Left lobe of liver (tissue), 2 donors: ENCODE measurements around the gene C3AR1. TPM values are rescaled to one million over a fixed set of nuclear protein-coding genes. Genes with fewer than 3 reads are reported as not detected.
A peak's percentile ranks its signal among the peaks of the same experiment; 100 is the strongest.

Experiments used
- ATAC-seq: fragments of 200-7000 bp; cut with Tn5 transposase; one replicate; pipeline ENCODE4 v1.9.1; 2020; ENCODE audit warnings: mild to moderate bottlenecking, moderate library complexity
- DNase-seq: peaks from one replicate; pipeline ENCODE4 v3.0.0-alpha.2; 2020; ENCODE audit warnings: low spot score
- total RNA-seq: library from RNA; stranded (reverse); gene quantifications from one replicate; pipeline ENCODE4 v1.2.1, GENCODE V29; 2021
- donor health status: DM: no; HTN: no; CAD: no; lungs with moderate emphysema.
- donor health status: DM: no; HTN: yes; CAD: no.

Gene C3AR1
- total RNA-seq, 1 donor from 2014 or later: 2.3 TPM

- ATAC-seq (no peak), DNase-seq (no peak)
These were observed 7.7 kb downstream of the C3AR1 start for GRCh38 chr12:8058506-8058905.

DNA sequence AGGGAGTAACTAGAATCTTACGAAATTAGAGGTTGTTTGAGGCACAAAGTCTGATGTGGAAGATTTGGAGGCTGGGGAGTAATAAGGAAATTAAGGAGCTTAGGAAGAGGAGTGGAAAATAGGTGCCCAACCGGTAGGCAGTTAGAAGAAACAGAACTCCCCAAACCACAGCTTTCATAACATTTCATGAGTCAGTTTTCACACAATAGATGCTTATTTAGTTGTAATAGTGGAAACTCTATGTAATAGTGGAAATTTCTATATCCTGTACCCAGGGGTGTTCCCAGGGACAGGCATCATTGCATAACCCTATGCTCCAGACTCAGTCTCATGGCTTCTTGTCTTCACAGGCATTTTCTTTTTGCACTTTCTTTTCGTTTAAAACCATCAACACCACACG, 8.3 kb downstream of the C3AR1 start:
- ATAC-seq: no peak
- DNase-seq: no peak

DNA sequence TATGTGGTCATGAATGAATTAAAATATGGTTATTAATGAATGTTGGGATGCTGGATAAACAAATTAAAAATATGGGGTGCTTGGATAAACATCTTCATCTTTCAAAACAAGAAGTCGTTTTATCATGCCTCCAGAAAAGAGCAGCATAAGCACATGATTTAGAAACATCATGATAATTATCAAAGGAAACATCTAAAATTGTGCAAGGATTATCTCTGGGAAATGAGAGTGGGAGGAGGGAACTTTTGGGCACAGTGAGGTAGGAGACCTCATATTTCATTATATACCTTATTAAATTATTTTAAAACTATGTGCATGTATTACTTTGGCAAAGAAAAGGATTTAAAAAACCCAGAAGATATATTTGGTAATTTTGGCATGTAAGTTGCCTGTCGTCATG, 8.9 kb downstream of the C3AR1 start:
- DNase-seq (no peak), ATAC-seq (no peak)

DNA sequence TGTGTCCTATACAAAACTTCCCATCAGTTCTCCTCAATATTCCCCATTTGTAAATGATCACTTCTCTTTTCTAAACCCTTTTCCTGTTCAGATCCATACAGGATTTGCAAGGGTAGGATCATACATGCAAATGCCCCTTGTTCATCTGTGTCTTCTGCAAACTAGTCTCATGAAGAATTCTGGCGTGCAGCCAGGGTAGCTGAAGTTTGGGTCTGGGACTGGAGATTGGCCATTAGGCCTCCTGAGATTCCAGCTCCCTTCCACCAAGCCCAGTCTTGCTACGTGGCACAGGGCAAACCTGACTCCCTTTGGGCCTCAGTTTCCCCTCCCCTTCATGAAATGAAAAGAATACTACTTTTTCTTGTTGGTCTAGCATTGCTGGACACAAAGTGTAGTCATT, 11.3 kb downstream of the C3AR1 start:
- DNase-seq (no peak), ATAC-seq (no peak)

GRCh38 chr12:8052679-8053078, 13.5 kb downstream of the C3AR1 start:
- no peak for ATAC-seq
- DNase-seq: no peak

- DNase-seq: no peak
- no peak for ATAC-seq
These were observed 15.4 kb downstream of the C3AR1 start for GRCh38 chr12:8050600-8051250.

GRCh38 chr12:8048906-8049305, 17.3 kb downstream of the C3AR1 start:
- no peak for ATAC-seq
- no peak for DNase-seq

- DNase-seq: no peak
- no peak for ATAC-seq
These were observed 18.3 kb downstream of the C3AR1 start for GRCh38 chr12:8047842-8048241.

DNA sequence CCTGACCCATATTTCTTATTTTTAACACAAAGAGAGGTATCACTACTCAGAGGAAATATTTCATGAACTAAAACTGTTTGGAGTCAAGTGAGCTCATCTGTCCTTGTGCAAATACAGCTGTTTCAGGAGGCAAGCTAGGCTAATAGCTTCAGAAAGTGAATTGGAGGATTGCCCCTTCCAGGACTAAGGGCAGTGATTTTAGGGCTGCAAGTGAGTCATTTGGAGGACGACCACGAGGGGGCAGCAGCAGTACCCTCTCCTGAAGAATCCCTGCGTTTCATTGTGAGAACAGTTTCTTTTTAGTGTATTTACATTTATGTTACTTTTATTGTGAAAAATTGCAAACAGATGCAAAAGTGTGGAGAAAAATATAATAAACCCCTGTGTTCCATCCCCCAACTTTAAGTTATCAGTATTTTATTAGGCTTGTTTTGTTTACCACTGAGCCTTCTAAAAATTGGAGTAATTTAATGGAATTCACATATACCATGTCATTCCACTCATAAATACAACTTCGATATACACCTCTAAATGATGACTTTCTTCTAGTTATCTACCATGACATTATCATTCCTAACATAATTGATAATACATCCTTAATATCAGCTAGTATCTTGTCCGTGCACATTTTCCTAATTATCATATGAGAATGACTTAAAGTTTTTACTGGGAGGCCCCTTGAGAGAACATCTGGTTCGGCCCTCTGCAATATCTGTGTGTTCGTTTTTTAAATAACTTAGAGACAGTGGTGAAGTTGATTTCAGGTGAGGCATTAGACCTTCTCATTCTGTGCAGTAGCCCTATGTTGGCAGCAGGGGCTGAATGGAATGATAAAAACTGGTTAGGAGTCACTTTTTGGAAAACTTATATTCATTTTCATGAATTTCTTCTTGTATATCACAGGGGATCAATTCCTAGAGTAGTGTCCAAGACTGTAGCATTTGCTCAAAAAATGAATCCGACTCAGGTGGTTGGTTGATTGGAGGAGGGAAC, 19.9 kb downstream of the C3AR1 start:
- peak; percentile 98 for ATAC-seq
- peak; percentile 75 for DNase-seq

DNA sequence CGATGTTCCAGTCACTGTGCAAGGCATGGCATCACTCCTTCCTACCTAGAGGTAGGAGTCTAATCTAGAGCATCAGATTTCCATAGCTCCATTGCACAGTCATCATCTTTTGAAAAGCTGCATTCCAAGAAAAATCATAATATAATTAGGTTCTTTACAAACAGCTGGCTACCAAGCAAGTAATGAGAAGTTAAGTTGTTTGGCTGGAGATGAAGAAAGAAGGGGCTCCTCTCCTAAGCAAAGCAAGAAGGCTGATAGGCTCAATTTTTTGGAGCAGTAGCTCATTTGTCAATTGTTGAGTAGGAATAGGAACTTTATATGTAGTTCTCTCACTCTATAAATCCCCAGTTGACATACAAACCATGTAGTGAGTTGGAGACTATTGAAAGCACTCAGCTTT, 25.4 kb downstream of the C3AR1 start:
- no peak for ATAC-seq
- no peak for DNase-seq

DNA sequence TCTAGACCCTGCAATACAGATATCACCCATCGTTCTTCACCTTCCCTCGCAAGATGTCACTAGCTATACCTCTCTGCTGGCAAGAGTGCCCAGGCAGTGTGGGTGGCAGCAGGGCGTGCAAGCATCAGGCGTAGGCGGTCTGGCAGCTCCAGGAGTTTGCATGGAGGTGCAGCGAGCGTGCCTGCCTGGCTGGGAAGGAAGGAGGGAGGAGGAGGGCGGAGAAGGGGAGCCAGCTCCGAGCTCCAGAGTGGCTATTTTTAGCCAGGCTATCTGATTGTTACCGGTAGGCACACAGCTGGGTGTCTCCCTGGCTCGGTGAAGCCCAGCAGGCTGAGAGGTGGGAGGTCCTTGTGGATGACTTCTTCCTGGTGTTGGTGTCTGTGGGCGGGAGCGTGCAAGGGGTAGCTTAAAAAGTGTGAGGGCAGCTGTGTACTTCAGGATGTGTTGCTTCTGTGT, 27.5 kb downstream of the C3AR1 start:
- ATAC-seq (peak; percentile 71), DNase-seq (no peak)

DNA sequence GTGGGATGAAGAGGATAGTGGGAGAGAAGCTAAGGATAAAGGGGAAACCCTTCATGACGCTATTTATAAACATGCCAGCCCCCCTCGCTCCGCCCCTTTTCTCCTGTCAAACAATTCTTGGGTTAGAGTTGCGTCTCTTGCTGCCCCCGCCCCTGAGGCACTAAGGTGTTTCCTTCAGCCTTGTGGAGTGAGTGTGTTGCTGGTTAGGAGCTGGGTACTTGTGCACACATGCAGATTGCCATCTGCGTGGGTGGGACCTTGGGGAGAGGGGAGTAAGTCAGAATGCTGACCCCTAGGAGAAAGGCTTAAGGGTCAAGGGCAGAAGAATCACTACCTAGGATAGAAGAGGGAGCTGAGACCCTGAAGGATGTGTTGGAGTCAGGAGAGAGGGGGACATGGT, 28.2 kb downstream of the C3AR1 start:
- no peak for ATAC-seq
- no peak for DNase-seq

DNA sequence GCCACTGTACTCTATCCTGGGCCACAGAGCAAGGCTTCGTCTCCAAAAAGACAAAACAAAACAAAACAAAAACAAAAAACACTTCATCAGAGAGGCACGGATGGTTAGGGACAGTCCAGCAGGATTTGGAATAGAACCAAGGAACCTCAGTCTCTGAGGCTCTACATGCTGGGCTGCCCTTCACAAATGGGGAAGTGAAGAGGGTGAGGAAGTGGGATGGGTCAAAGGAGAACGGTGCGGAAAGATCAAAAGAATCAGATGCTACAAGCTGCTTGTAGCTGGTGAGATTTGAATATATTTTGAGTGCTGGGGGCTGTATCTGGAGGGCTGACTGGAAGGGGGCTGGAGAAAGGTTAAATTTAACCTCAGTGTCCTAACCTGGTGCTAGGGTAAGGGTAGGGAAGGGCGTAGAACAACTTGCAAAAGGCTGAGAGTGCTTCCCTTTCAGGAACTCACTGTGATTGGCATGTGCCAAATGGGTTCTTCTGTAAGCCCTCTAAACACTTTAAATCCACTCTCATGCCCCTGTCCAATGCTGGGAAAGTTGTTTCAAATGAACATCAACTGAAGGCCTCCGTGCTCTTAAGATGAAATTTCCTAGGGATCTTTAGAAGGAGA, 29.0 kb downstream of the C3AR1 start:
- no peak for ATAC-seq
- no peak for DNase-seq

DNA sequence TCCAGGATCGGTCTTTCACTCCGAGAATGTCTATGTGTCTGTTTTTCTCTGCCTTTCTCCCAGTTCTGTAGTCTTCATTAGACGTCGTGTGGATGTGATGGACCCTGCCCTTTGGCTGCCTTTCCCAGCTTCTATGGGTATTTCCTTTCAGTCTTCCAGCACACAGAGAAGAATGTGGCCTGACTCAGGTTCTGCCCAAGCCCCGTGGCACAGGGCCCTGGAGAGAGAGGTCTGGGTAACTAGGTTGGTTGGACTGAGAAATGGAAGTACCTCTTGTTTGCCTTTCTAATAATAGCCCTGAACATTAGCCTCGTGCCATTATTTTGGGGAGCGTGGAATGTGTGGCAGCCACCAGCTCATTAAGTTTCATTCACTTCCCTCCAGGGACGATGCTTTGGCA, 29.8 kb downstream of the C3AR1 start:
- DNase-seq: no peak
- no peak for ATAC-seq

DNA sequence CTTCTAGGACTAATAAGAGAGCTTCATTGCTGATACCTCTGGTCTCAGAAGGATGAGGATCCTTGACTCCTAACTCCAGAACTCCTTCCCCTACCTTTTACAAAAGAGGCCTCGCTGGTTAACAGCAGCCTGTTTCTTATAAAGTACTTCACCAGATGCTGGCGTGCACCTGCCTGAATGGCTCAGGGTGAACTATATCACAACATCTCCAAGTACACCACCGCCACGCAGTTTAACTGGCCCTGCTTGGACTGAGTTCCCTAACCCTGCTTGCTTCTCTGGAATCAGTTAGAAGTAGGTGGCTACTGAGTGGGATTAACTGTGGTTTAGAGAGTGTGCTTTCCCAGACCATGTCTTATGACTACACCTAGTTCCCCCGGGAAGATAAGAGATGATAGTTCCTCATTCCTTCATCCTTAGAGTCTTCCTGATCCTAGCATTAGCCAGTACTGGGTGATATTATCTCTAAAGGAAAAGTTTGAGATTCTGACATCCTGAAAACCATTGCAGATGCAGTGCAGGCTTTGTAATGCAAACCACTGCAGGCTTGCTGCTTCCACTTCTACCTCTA, 30.6 kb downstream of the C3AR1 start:
- ATAC-seq (no peak), DNase-seq (no peak)

- DNase-seq (no peak), ATAC-seq (no peak)
These were observed 31.4 kb downstream of the C3AR1 start for GRCh38 chr12:8034802-8035201.

DNA sequence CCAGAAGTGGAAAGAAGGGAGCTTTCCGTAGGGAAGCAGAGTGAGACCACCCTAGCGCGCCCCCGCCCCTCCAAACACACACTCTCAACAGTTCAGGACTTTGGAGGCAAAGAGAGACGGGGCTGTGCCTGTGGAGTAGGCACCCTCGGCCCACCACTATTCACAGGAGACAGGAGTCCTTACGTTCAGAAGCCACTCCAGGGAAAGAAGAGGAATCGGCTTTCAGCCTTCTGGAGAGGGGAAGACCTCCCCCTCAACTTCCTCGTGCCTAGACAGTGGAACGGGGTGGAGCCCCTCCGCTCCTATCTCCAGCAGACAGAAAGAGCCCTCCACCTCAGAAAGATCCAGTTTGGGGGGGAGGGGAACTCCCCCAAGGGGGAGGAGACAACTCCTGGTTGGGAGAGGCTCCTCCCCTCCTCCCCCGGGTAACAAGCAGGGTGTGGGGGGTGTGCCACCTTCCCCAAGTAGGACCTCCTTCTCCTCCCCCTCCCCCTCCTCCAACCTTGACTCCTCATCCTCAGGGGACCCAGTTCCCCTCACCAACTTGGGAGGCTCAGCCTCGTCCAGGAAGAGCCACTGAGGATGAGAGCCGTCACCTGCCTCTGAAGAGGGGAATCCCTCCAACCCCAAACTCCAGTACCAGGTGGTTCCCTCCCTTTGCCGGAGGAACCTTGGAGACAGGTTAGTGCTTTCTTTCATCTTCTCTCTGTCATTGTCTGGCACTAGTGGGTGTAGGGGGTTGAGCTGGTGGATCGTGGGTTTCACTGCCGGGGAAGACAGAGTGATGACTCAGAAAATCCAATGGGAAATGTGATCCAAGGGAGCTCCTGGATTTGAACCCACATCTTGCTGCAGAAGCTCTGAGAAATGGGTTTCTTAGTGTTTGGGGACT, 32.8 kb downstream of the C3AR1 start:
- DNase-seq: peak; percentile 55
- peak; percentile 34 for ATAC-seq

DNA sequence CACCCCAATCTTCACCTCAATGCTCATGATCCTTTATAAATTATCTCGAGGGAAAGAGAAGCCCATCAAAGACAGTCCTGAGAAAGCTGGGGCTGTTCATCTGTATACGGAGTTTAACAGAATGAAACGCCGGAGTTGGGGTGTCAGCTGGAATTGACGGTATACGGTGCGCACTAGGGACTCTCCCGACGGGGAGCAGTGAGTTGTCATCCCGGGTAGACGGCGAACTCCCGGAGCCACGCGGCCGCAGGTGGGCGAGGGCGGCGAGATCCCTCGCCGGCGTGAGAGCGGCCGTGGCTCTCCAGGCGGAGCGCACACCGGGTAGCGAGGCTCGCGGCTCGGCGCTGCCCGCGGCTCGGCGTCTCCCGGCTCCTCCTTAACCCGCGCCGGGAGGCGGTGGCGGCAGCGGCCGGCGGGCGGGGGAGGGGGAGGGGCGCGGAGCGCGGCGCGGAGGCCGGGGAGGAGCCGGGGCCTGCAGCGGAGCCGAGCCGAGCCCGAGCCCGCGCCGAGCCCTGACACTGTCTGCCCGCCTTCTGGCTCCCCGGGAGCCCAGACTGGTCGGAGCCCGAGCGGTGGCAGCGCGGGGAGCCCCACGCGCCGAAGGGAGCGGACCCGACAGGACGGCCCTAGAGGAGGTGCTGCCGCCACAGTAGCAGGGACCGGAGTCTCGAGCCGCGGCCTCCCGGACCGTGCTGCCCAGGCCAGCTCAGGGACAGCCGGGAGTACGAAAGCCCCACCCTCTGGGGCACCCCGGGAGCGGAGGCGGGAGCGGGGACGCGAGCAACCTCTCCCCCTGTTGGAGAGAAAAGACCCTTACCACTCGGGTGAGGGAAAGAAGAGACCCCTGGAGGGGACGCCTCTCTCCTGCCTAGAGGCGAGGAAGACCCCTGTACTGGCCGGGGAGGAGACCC, 33.7 kb downstream of the C3AR1 start, which contains the start of gene FOXJ2:
FOXJ2 (plus strand) TSS at position 475 of the 911 bp plus-strand sequence. CDS start 7,117 bp downstream, outside the sequence.
- DNase-seq (peak; percentile 88), ATAC-seq (peak; percentile 96)

GRCh38 chr12:8031872-8032241, 34.3 kb downstream of the C3AR1 start:
- DNase-seq (no peak), ATAC-seq (no peak)
